ENCODE data around the gene ATP8A1.

The ATP8A1 gene

GRCh38 chr4:42560467-42560861 is 96.4 kb downstream of the ATP8A1 start:
- TF ChIP-seq, protein P1, sequence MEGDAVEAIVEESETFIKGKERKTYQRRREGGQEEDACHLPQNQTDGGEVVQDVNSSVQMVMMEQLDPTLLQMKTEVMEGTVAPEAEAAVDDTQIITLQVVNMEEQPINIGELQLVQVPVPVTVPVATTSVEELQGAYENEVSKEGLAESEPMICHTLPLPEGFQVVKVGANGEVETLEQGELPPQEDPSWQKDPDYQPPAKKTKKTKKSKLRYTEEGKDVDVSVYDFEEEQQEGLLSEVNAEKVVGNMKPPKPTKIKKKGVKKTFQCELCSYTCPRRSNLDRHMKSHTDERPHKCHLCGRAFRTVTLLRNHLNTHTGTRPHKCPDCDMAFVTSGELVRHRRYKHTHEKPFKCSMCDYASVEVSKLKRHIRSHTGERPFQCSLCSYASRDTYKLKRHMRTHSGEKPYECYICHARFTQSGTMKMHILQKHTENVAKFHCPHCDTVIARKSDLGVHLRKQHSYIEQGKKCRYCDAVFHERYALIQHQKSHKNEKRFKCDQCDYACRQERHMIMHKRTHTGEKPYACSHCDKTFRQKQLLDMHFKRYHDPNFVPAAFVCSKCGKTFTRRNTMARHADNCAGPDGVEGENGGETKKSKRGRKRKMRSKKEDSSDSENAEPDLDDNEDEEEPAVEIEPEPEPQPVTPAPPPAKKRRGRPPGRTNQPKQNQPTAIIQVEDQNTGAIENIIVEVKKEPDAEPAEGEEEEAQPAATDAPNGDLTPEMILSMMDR (conservative IDR thresholded peaks at IDR 0.05; ENCODE audit: low read depth, low read length): no peak
- no peak overlapping the region for H3K4me3 ChIP-seq (ENCODE audit: low read depth, low read length)

DNA sequence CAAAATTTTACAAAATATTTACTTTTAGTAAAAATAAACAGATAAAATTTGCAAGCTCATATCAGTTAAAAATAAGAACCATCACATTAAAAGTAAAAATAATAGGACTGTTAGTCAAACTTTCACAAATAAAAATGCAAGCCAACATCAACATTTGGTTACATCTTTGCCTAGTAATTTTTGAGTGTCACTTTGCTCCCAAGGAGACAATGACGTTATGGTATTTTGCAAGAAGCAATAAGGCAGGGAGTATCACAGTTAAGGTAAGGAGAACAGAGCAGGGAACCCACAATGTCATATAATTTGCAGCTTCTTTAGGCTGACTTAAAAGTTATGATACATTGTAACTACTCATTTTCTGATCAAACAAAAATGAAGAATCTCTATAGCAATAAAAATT is 98.7 kb downstream of the ATP8A1 start:
- TF ChIP-seq, protein P1 (conservative IDR thresholded peaks at IDR 0.05; ENCODE audit: low read depth, low read length): no peak
- no peak for DNase-seq (ENCODE audit: low read depth)
- H3K4me3 ChIP-seq (ENCODE audit: low read depth, low read length): no peak overlapping the region

More at GRCh38 chr4:42560467-42560861, 96.4 kb downstream of the ATP8A1 start:
- DNase-seq (ENCODE audit: low read depth): no peak

GRCh38 chr4:42555828-42556227 is 101.1 kb downstream of the ATP8A1 start:
- peak; percentile 12 for DNase-seq (ENCODE audit: low read depth)
- TF ChIP-seq, protein P1 (conservative IDR thresholded peaks at IDR 0.05; ENCODE audit: low read depth, low read length): no peak
- H3K4me3 ChIP-seq (ENCODE audit: low read depth, low read length): no peak overlapping the region

- no peak for DNase-seq (ENCODE audit: low read depth)
- TF ChIP-seq, protein P1 (conservative IDR thresholded peaks at IDR 0.05; ENCODE audit: low read depth, low read length): no peak
Measured at GRCh38 chr4:42554072-42554471, 102.8 kb downstream of the ATP8A1 start.

GRCh38 chr4:42549896-42550295 is 107.0 kb downstream of the ATP8A1 start:
- no peak for DNase-seq (ENCODE audit: low read depth)
- H3K4me3 ChIP-seq (ENCODE audit: low read depth, low read length): no peak overlapping the region
- TF ChIP-seq, protein P1 (conservative IDR thresholded peaks at IDR 0.05; ENCODE audit: low read depth, low read length): no peak

More at GRCh38 chr4:42554072-42554471, 102.8 kb downstream of the ATP8A1 start:
- no peak overlapping the region for H3K4me3 ChIP-seq (ENCODE audit: low read depth, low read length)

GRCh38 chr4:42547805-42548204 is 109.1 kb downstream of the ATP8A1 start:
- TF ChIP-seq, protein P1 (conservative IDR thresholded peaks at IDR 0.05; ENCODE audit: low read depth, low read length): no peak
- DNase-seq (ENCODE audit: low read depth): no peak
- H3K4me3 ChIP-seq (ENCODE audit: low read depth, low read length): no peak overlapping the region

GRCh38 chr4:42543762-42544161 is 113.1 kb downstream of the ATP8A1 start:
- DNase-seq (ENCODE audit: low read depth): no peak
- H3K4me3 ChIP-seq (ENCODE audit: low read depth, low read length): no peak overlapping the region
- TF ChIP-seq, protein P1 (conservative IDR thresholded peaks at IDR 0.05; ENCODE audit: low read depth, low read length): no peak
